K562 (cell line): ENCODE measurements around the gene FLG. TPM values are rescaled to one million over a fixed set of nuclear protein-coding genes. Genes with fewer than 3 reads are reported as not detected.

ENCODE experiments used
- ATAC-seq: fragments of 200-7000 bp; cut with Tn5 transposase; 3 replicates; pipeline ENCODE4 v1.9.1; 2020; ENCODE audit warnings: moderate library complexity
- BruUV-seq: library from RNA; stranded (reverse); fragments of 400-500 nt; replicated peaks from 2 replicates; lab custom pipeline; 2021; lab: Mats Ljungman, UMichigan
- CTCF ChIA-PET: fragments of 300-600 bp; formaldehyde crosslinking; extraction: SDS; loops from one replicate; lab custom pipeline; 2021; ENCODE audit warnings: low intra/inter-chr PET ratio; lab: Yijun Ruan, JAX
- POLR2A ChIA-PET: fragments of 300-600, 350-650 bp; sonication (Branson Sonifier 250); formaldehyde crosslinking; extraction: SDS; loops from one replicate; lab custom pipeline; 2021; ENCODE audit warnings: antibody characterized with exemption, inconsistent platforms; lab: Yijun Ruan, JAX
- DNase-seq, 4 experiments: peaks; one replicate each; pipeline versions ENCODE4 v3.0.0 to v3.0.0-alpha.2; 2011 to 2018; ENCODE audit warnings: low spot score in 3 of 4, mixed read lengths in 3 of 4; ENCODE audit errors: extremely low read depth in 1 of 4
- FAIRE-seq: peaks from 2 replicates; lab custom pipeline; 2011; peaks lifted over from hg19 to GRCh38; lab: Jason Lieb, UNC
- H2AFZ ChIP-seq: 2 replicates; pipeline ENCODE4 v1.6.0; 2011; ENCODE audit warnings: low read depth, low read length, control low read depth, inconsistent platforms
- H3K27ac ChIP-seq: fragments of 200-600 bp; 3 replicates; pipeline ENCODE4 v1.8.0; 2011; ENCODE audit warnings: low read depth, mild to moderate bottlenecking, control low read depth, inconsistent platforms, low read length, moderate library complexity, mixed read lengths; ENCODE audit errors: extremely low read depth
- H3K27me3 ChIP-seq, 2 experiments: fragments of 300-600 bp in 1 of 2; 2 replicates in 1 of 2; 3 replicates in 1 of 2; pipeline versions ENCODE4 v1.6.0 to v1.8.0; 2011; ENCODE audit warnings: inconsistent platforms in 2 of 2, low read length in 2 of 2, mild to moderate bottlenecking in 1 of 2, mixed read lengths in 1 of 2, moderate library complexity in 1 of 2; ENCODE audit not compliant: control insufficient read depth in 2 of 2, insufficient read depth in 2 of 2
- H3K36me3 ChIP-seq: fragments of 300-600 bp; 3 replicates; pipeline ENCODE4 v1.8.0; 2011; ENCODE audit warnings: mild to moderate bottlenecking, low read length, inconsistent platforms; ENCODE audit not compliant: control insufficient read depth, insufficient read depth
- H3K4me1 ChIP-seq, 2 experiments: fragments of 200-600 bp in 1 of 2; replicated peaks in 1 of 2; 2 replicates in 1 of 2; 3 replicates in 1 of 2; pipeline versions ENCODE4 v1.5.1 to v1.8.0; 2011; ENCODE audit warnings: inconsistent platforms in 2 of 2, low read length in 2 of 2, mild to moderate bottlenecking in 1 of 2, mixed read lengths in 1 of 2, moderate library complexity in 1 of 2; ENCODE audit not compliant: control insufficient read depth in 2 of 2, insufficient read depth in 2 of 2
- H3K4me2 ChIP-seq: 2 replicates; pipeline ENCODE4 v1.6.1; 2011; ENCODE audit warnings: low read length, control low read depth, inconsistent platforms, mixed read lengths; ENCODE audit not compliant: insufficient read depth
- H3K4me3 ChIP-seq: fragments of 200-600 bp; sonication (generic), shearing (Covaris generic); 2 replicates; pipeline ENCODE4 v1.5.1; 2016; ENCODE audit warnings: control low read depth, inconsistent platforms
- H3K79me2 ChIP-seq: fragments of 200-600 bp; 3 replicates; pipeline ENCODE4 v1.8.0; 2011; ENCODE audit warnings: low read length, inconsistent platforms; ENCODE audit not compliant: control insufficient read depth, insufficient read depth
- H3K9ac ChIP-seq, 2 experiments: 2 replicates each; pipeline versions ENCODE4 v1.6.0 to v1.6.1; 2011; ENCODE audit warnings: low read depth in 2 of 2, low read length in 2 of 2, control low read depth in 1 of 2, inconsistent platforms in 1 of 2, mild to moderate bottlenecking in 1 of 2, mixed read lengths in 1 of 2; ENCODE audit not compliant: insufficient read depth in 1 of 2
- H3K9me1 ChIP-seq: one replicate; pipeline ENCODE4 v1.6.0; 2011; ENCODE audit warnings: inconsistent platforms, mild to moderate bottlenecking, low read length, moderate library complexity; ENCODE audit not compliant: control insufficient read depth, insufficient read depth
- H3K9me3 ChIP-seq: replicated peaks from 2 replicates; pipeline ENCODE4 v1.5.1; 2011; ENCODE audit warnings: low read depth, low read length, inconsistent platforms; ENCODE audit not compliant: control insufficient read depth, insufficient read depth
- H4K20me1 ChIP-seq: replicated peaks from 2 replicates; pipeline ENCODE4 v1.6.1; 2011; ENCODE audit warnings: low read length, inconsistent platforms, mixed read lengths; ENCODE audit not compliant: control insufficient read depth, insufficient read depth
- C11orf30 ChIP-seq: fragments of 450-650 bp; IDR thresholded peaks from 2 replicates; pipeline ENCODE4 v1.6.1; 2016; ENCODE audit warnings: low read depth, mild to moderate bottlenecking
- NCOR1 ChIP-seq: fragments of 450-650 bp; IDR thresholded peaks from 2 replicates; pipeline ENCODE4 v1.6.1; 2016; ENCODE audit warnings: mild to moderate bottlenecking, moderate library complexity
- RAD21 ChIP-seq, 2 experiments: fragments of 250-450 bp in 1 of 2; fragments of 450-650 bp in 1 of 2; sonication (Bioruptor Pico) in 1 of 2; formaldehyde crosslinking in 1 of 2; IDR thresholded peaks in 1 of 2; conservative IDR thresholded peaks in 1 of 2; 2 replicates each; pipeline versions ENCODE4 v1.4.0 to v1.8.0; 2020 to 2022; ENCODE audit warnings: mild to moderate bottlenecking in 2 of 2, moderate library complexity in 1 of 2
- RBM17 ChIP-seq: fragments of 200-400 bp; formaldehyde crosslinking; IDR thresholded peaks from 2 replicates; pipeline ENCODE4 v1.6.1; 2017; ENCODE audit warnings: low read depth, mild to moderate bottlenecking, low read length, borderline replicate concordance
- SMC3 ChIP-seq: conservative IDR thresholded peaks from 2 replicates; pipeline ENCODE4 v1.6.1; 2011; ENCODE audit warnings: low read depth, low read length, improper control_type of control experiment; ENCODE audit not compliant: insufficient read depth
- ZNF140 ChIP-seq: fragments of 250-450 bp; sonication (Bioruptor Pico); IDR thresholded peaks from 2 replicates; pipeline ENCODE4 v1.8.0; 2021; ENCODE audit warnings: moderate library complexity, mild to moderate bottlenecking, inconsistent platforms
- ZNF316 ChIP-seq: fragments of 450-650 bp; IDR thresholded peaks from 2 replicates; pipeline ENCODE4 v1.6.1; 2016
- WGBS: fragments of 100-300 bp; shearing (Covaris generic); methylation state at CpG from one replicate; pipeline ENCODE4 v1.1.6; 2016; ENCODE audit warnings: low coverage, mixed read lengths; ENCODE audit not compliant: insufficient coverage; ENCODE audit errors: missing lambda C conversion rate; 5-methylcytosine and 5-hydroxymethylcytosine counted together
- in situ Hi-C: fragments of 300-500 bp; cut with MboI; formaldehyde crosslinking; loops from 4 replicates; pipeline ENCODE4 v1.15.0; 2018; ENCODE audit warnings: inconsistent platforms, mixed read lengths
- intact Hi-C: fragments of 100-400 bp; cut with micrococcal nuclease; formaldehyde crosslinking; loops from 2 replicates; pipeline ENCODE4 v1.14.2; 2022
- polyA plus RNA-seq, 8 experiments: library from polyadenylated mRNA; depleted of rRNA in 4 of 8; stranded (reverse) in 5 of 8; unstranded in 3 of 8; fragments of >200 nt; fragmentation: Nextera tagmentation in 2 of 8; fragmentation: Illumina TruSeq in 1 of 8; extraction: Ambion mirVana in 2 of 8; extraction: Trizol in 1 of 8; gene quantifications; 2 replicates each; pipeline versions ENCODE4 v1.2.1 to v1.2.3, GENCODE V29; 2011 to 2014; ENCODE audit warnings: inconsistent platforms in 1 of 8, missing spikeins in 1 of 8
- total RNA-seq, 7 experiments: library from RNA; depleted of rRNA in 6 of 7; stranded (reverse); fragments of >200 nt in 6 of 7; fragmentation: Illumina TruSeq in 2 of 7; extraction: Trizol in 2 of 7; gene quantifications; 2 replicates each; pipeline versions ENCODE4 v1.2.1 to v1.2.3, GENCODE V29; 2011 to 2021; ENCODE audit warnings: low replicate concordance in 1 of 7
- TF ChIP-seq, protein P1 (sequence below), 3 experiments: IDR thresholded peaks in 2 of 3; conservative IDR thresholded peaks in 1 of 3; 2 replicates each; pipeline ENCODE4 v1.5.1; 2011 to 2012; ENCODE audit warnings: low read length in 3 of 3, mild to moderate bottlenecking in 3 of 3, control low read depth in 2 of 3, improper control_type of control experiment in 1 of 3, inconsistent platforms in 1 of 3, low read depth in 1 of 3, mixed read lengths in 1 of 3, moderate library complexity in 1 of 3; ENCODE audit not compliant: insufficient read depth in 2 of 3
- TF ChIP-seq, protein P2 (sequence below), 2 experiments: fragments of 450-650 bp; formaldehyde crosslinking in 1 of 2; IDR thresholded peaks; 2 replicates each; pipeline versions ENCODE4 v1.4.0 to v1.6.1; 2014 to 2020; ENCODE audit warnings: mild to moderate bottlenecking in 2 of 2, borderline replicate concordance in 1 of 2, low read depth in 1 of 2

FLG gene
- total and polyA plus RNA-seq, 9 of the 15 experiments (the other 6 are each of a cell fraction or from before 2014, with no cell fraction given), result not detected

DNA sequence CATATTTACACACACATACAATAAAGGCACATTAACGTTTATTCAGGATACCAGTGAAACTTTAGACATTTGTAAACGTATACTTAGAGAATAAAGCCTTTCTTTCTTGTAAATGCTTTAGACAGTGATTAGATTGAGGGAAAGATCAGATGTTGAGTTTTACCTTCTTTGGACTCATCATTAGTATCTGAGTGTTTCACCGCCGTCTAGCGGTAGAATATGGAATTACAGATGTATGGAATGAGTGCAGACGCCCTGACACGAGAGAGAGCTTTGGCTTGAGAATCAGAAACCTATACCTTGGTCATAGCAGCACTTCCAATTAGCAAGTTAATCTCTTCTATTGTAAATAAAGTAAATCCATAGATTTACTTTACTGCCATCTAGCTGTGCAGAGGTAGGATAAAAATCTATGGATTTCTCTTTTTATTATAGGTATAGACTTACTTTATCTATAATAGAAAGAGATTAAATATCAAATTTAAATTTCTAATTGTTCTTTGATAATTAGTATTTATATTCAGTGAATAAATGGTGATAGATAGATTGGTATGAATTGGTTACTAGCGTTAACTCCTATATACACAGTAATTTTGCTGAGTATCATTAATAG, 22.2 kb upstream of the FLG start:
- Histone ChIP-seq H2AFZ (no peak overlapping the region), H3K27ac (no peak overlapping the region), H3K4me3 (no peak overlapping the region), H3K27me3 (no peaks in the 10 kb centered on the region), H3K79me2 (no peaks in the 10 kb centered on the region), H3K36me3 (no peaks in the 10 kb centered on the region), H3K9me3 (no peaks in the 10 kb centered on the region), H3K4me1 (no peaks in the 10 kb centered on the region), H4K20me1 (no peaks in the 10 kb centered on the region), H3K9ac (no peak overlapping the region), H3K9me1 (no peaks in the 10 kb centered on the region), H3K4me2 (no peak overlapping the region)
- BruUV-seq, result no TSS peak
- in situ Hi-C loops (no loop called here), intact Hi-C loops (loop anchor here (2.0 to 10.0 kb wide), 3 partner anchors 110 to 292 kb away; no protein-coding TSS in a partner anchor)
- FAIRE-seq (peak; percentile 74), ATAC-seq (peak; percentile 77), DNase-seq (peak; percentile 35 to 70 (median 56))
- TF ChIP-seq NCOR1 (0 out of 2 replicates have a peak, but pooled peaks have one; percentile 2), RAD21 (CRISPR knock-in tag; conservative IDR thresholded peaks at IDR 0.05 in 1 of 2, IDR thresholded peaks at IDR 0.05 in 1 of 2) (peak; percentile 22 to 61; a peak in 3 of 4 replicates), RBM17 (no peak), SMC3 (0 out of 2 replicates have a peak, but pooled peaks have one; percentile 37), C11orf30 (peak; percentile 45; the same call in 1 of the 2 replicates), ZNF316 (peak; percentile 72), ZNF140 (CRISPR knock-in tag) (no peak)
- TF ChIP-seq, protein P1, sequence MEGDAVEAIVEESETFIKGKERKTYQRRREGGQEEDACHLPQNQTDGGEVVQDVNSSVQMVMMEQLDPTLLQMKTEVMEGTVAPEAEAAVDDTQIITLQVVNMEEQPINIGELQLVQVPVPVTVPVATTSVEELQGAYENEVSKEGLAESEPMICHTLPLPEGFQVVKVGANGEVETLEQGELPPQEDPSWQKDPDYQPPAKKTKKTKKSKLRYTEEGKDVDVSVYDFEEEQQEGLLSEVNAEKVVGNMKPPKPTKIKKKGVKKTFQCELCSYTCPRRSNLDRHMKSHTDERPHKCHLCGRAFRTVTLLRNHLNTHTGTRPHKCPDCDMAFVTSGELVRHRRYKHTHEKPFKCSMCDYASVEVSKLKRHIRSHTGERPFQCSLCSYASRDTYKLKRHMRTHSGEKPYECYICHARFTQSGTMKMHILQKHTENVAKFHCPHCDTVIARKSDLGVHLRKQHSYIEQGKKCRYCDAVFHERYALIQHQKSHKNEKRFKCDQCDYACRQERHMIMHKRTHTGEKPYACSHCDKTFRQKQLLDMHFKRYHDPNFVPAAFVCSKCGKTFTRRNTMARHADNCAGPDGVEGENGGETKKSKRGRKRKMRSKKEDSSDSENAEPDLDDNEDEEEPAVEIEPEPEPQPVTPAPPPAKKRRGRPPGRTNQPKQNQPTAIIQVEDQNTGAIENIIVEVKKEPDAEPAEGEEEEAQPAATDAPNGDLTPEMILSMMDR (IDR thresholded peaks at IDR 0.05 in 2 of 3, conservative IDR thresholded peaks at IDR 0.05 in 1 of 3; ENCODE audit: insufficient read depth in 2 of 3, low read depth in 1 of 3, low read length in 3 of 3), result peak; percentile 61 to 80 (median 69)
- TF ChIP-seq, protein P2, sequence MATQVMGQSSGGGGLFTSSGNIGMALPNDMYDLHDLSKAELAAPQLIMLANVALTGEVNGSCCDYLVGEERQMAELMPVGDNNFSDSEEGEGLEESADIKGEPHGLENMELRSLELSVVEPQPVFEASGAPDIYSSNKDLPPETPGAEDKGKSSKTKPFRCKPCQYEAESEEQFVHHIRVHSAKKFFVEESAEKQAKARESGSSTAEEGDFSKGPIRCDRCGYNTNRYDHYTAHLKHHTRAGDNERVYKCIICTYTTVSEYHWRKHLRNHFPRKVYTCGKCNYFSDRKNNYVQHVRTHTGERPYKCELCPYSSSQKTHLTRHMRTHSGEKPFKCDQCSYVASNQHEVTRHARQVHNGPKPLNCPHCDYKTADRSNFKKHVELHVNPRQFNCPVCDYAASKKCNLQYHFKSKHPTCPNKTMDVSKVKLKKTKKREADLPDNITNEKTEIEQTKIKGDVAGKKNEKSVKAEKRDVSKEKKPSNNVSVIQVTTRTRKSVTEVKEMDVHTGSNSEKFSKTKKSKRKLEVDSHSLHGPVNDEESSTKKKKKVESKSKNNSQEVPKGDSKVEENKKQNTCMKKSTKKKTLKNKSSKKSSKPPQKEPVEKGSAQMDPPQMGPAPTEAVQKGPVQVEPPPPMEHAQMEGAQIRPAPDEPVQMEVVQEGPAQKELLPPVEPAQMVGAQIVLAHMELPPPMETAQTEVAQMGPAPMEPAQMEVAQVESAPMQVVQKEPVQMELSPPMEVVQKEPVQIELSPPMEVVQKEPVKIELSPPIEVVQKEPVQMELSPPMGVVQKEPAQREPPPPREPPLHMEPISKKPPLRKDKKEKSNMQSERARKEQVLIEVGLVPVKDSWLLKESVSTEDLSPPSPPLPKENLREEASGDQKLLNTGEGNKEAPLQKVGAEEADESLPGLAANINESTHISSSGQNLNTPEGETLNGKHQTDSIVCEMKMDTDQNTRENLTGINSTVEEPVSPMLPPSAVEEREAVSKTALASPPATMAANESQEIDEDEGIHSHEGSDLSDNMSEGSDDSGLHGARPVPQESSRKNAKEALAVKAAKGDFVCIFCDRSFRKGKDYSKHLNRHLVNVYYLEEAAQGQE (IDR thresholded peaks at IDR 0.05; ENCODE audit: borderline replicate concordance), result peak; percentile 28; the same call in 1 of the 2 replicates
- TF ChIP-seq, protein P2 (CRISPR knock-in tag; IDR thresholded peaks at IDR 0.05; ENCODE audit: low read depth), result no peak
- 2% methylated on average over 8 of the region's 8 CpGs for WGBS
- ChIA-PET POLR2A (no interaction called here), CTCF (interaction anchor here (0.6 to 1.0 kb wide), 2 partner anchors 111 to 295 kb away, joined by 3 to 4 read pairs; no protein-coding TSS in a partner anchor)
